Trophoblast cell (in vitro differentiated cells and primary cell): ENCODE results near the gene CYB561A3.

ENCODE experiments used
- DNase-seq, 2 donors: peaks; one replicate each; pipeline ENCODE4 v3.0.0-alpha.2; 2016
- H2AFZ ChIP-seq: 2 replicates; pipeline ENCODE4 v1.6.1; 2013; ENCODE audit warnings: low read length, moderate library complexity, mild to moderate bottlenecking; ENCODE audit not compliant: insufficient read depth, poor library complexity
- H2AK5ac ChIP-seq: 2 replicates; pipeline ENCODE4 v1.6.1; 2013; ENCODE audit warnings: mild to moderate bottlenecking, low read length
- H2BK120ac ChIP-seq: 2 replicates; pipeline ENCODE4 v1.6.1; 2013; ENCODE audit warnings: low read length, mild to moderate bottlenecking, moderate library complexity; ENCODE audit not compliant: insufficient read depth, poor library complexity
- H2BK12ac ChIP-seq: 2 replicates; pipeline ENCODE4 v1.6.1; 2013; ENCODE audit warnings: mild to moderate bottlenecking, low read length, moderate library complexity
- H2BK5ac ChIP-seq: 2 replicates; pipeline ENCODE4 v1.6.1; 2013; ENCODE audit warnings: low read length, low read depth, moderate library complexity, mild to moderate bottlenecking; ENCODE audit not compliant: poor library complexity
- H3K14ac ChIP-seq: 2 replicates; pipeline ENCODE4 v1.6.1; 2013; ENCODE audit warnings: mild to moderate bottlenecking, low read length
- H3K18ac ChIP-seq: 2 replicates; pipeline ENCODE4 v1.6.1; 2013; ENCODE audit warnings: mild to moderate bottlenecking, low read length
- H3K23ac ChIP-seq: 2 replicates; pipeline ENCODE4 v1.6.1; 2013; ENCODE audit warnings: low read length
- H3K27ac ChIP-seq: 2 replicates; pipeline ENCODE4 v1.5.1; 2013; ENCODE audit warnings: low read depth, mild to moderate bottlenecking, inconsistent platforms, low read length, moderate library complexity
- H3K27me3 ChIP-seq: 2 replicates; pipeline ENCODE4 v1.6.1; 2013; ENCODE audit warnings: inconsistent platforms, mild to moderate bottlenecking, low read length, moderate library complexity; ENCODE audit not compliant: insufficient read depth
- H3K36me3 ChIP-seq, 2 experiments: 1 replicate in 1 of 2; 2 replicates in 1 of 2; pipeline ENCODE4 v1.6.1; 2013; ENCODE audit warnings: low read length in 2 of 2, mild to moderate bottlenecking in 2 of 2, moderate library complexity in 1 of 2; ENCODE audit not compliant: insufficient read depth in 2 of 2, control insufficient read depth in 1 of 2
- H3K4ac ChIP-seq: 2 replicates; pipeline ENCODE4 v1.6.1; 2013; ENCODE audit warnings: low read depth, mild to moderate bottlenecking, low read length, moderate library complexity
- H3K4me1 ChIP-seq, 2 experiments: 1 replicate in 1 of 2; 2 replicates in 1 of 2; pipeline ENCODE4 v1.6.1; 2013; ENCODE audit warnings: low read length in 2 of 2, mild to moderate bottlenecking in 2 of 2, moderate library complexity in 1 of 2; ENCODE audit not compliant: insufficient read depth in 2 of 2, control insufficient read depth in 1 of 2
- H3K4me2 ChIP-seq: 2 replicates; pipeline ENCODE4 v1.6.1; 2013; ENCODE audit warnings: inconsistent platforms, mild to moderate bottlenecking, low read length, moderate library complexity
- H3K4me3 ChIP-seq: 2 replicates; pipeline ENCODE4 v1.5.1; 2013; ENCODE audit warnings: mild to moderate bottlenecking, low read depth, low read length, inconsistent platforms
- H3K79me1 ChIP-seq: one replicate; pipeline ENCODE4 v1.6.1; 2013; ENCODE audit warnings: low read length
- H3K79me2 ChIP-seq: 2 replicates; pipeline ENCODE4 v1.6.1; 2013; ENCODE audit warnings: low read length, mild to moderate bottlenecking; ENCODE audit not compliant: control insufficient read depth, insufficient read depth, poor library complexity
- H3K9ac ChIP-seq: 2 replicates; pipeline ENCODE4 v1.6.1; 2013; ENCODE audit warnings: mild to moderate bottlenecking, low read length
- H3K9me3 ChIP-seq: 2 replicates; pipeline ENCODE4 v1.6.1; 2013; ENCODE audit warnings: low read depth, mild to moderate bottlenecking, control low read depth, inconsistent platforms, low read length; ENCODE audit not compliant: insufficient read depth
- H4K12ac ChIP-seq: 2 replicates; pipeline ENCODE4 v1.6.1; 2013; ENCODE audit warnings: low read depth, mild to moderate bottlenecking, low read length, moderate library complexity
- H4K8ac ChIP-seq: 2 replicates; pipeline ENCODE4 v1.6.1; 2013; ENCODE audit warnings: low read depth, mild to moderate bottlenecking, low read length, moderate library complexity
- H4K91ac ChIP-seq: one replicate; pipeline ENCODE4 v1.6.1; 2013; ENCODE audit warnings: low read depth, mild to moderate bottlenecking, low read length, moderate library complexity
- WGBS: extraction: QIAGEN DNeasy Blood & Tissue Kit; methylation state at CpG from one replicate; pipeline ENCODE4 v1.1.7; 2013; ENCODE audit warnings: missing lambda C conversion rate; ENCODE audit not compliant: insufficient read length, insufficient coverage; ENCODE audit errors: extremely low coverage; 5-methylcytosine and 5-hydroxymethylcytosine counted together

The CYB561A3 gene

GRCh38 chr11:61367406-61367805 is 5.7 kb upstream of the CYB561A3 start:
- H3K36me3 ChIP-seq, result peaks cover 39 to 48% of the 10 kb centered on the region in 2 experiments
- no peak overlapping the region for H2BK5ac ChIP-seq
- no peak overlapping the region for H4K8ac ChIP-seq
- no peak overlapping the region for H3K23ac ChIP-seq
- no peak for DNase-seq
- peaks cover 3% of the 10 kb centered on the region for H3K79me2 ChIP-seq
- H3K4me3 ChIP-seq, result no peak overlapping the region
- no peaks in the 10 kb centered on the region for H3K79me1 ChIP-seq
- no peak overlapping the region for H3K4ac ChIP-seq
- no CpG with 5 or more reads among the region's 6 CpGs for WGBS
- no peak overlapping the region for H2AFZ ChIP-seq
- no peak overlapping the region for H3K4me2 ChIP-seq
- H2AK5ac ChIP-seq, result no peak overlapping the region
- peaks cover 6 to 7% of the 10 kb centered on the region in 2 experiments for H3K4me1 ChIP-seq
- H2BK12ac ChIP-seq, result no peak overlapping the region
- no peaks in the 10 kb centered on the region for H3K27me3 ChIP-seq
- H3K27ac ChIP-seq, result no peak overlapping the region
- H4K12ac ChIP-seq, result no peak overlapping the region
- H3K14ac ChIP-seq, result no peak overlapping the region
- peaks cover 4% of the 10 kb centered on the region for H3K9me3 ChIP-seq
- no peak overlapping the region for H3K18ac ChIP-seq
- no peak overlapping the region for H3K9ac ChIP-seq
- no peak overlapping the region for H4K91ac ChIP-seq
- no peak overlapping the region for H2BK120ac ChIP-seq

- Histone ChIP-seq H3K4me3 (no peak overlapping the region), H3K4ac (no peak overlapping the region), H3K27me3 (no peaks in the 10 kb centered on the region), H2AK5ac (no peak overlapping the region), H3K9ac (no peak overlapping the region), H3K27ac (no peak overlapping the region), H3K36me3 (peaks cover 34 to 39% of the 10 kb centered on the region in 2 experiments), H3K14ac (no peak overlapping the region), H3K4me2 (no peak overlapping the region), H3K9me3 (peaks cover 2% of the 10 kb centered on the region), H2AFZ (no peak overlapping the region), H3K79me2 (peaks cover 12% of the 10 kb centered on the region), H4K12ac (no peak overlapping the region), H2BK12ac (no peak overlapping the region), H3K18ac (no peak overlapping the region), H2BK5ac (no peak overlapping the region), H4K8ac (no peak overlapping the region), H3K79me1 (peaks cover 8% of the 10 kb centered on the region), H4K91ac (no peak overlapping the region), H2BK120ac (no peak overlapping the region), H3K23ac (no peak overlapping the region), H3K4me1 (peaks cover 9 to 11% of the 10 kb centered on the region in 2 experiments)
- DNase-seq, result no peak
- WGBS, result no CpG with 5 or more reads among the region's 5 CpGs
Measured at GRCh38 chr11:61364012-61364675, 2.5 kb upstream of the CYB561A3 start.

GRCh38 chr11:61362542-61362875 is 827 bp upstream of the CYB561A3 start:
- H3K4me1 ChIP-seq, result peaks cover 9 to 11% of the 10 kb centered on the region in 2 experiments
- H3K4me2 ChIP-seq, result peak overlapping the region; percentile 67
- peak overlapping the region; percentile 81 for H3K4me3 ChIP-seq
- DNase-seq, result peak; percentile 51 to 68
- peak overlapping the region; percentile 44 for H4K8ac ChIP-seq
- no CpG with 5 or more reads among the region's 12 CpGs for WGBS
- H3K23ac ChIP-seq, result no peak overlapping the region
- H2BK5ac ChIP-seq, result no peak overlapping the region
- H4K91ac ChIP-seq, result peak overlapping the region; percentile 17
- peak overlapping the region; percentile 69 for H3K9ac ChIP-seq
- H2AK5ac ChIP-seq, result peak overlapping the region; percentile 81
- H3K14ac ChIP-seq, result peak overlapping the region; percentile 95
- no peak overlapping the region for H2BK12ac ChIP-seq
- H3K27ac ChIP-seq, result peak overlapping the region; percentile 0
- peak overlapping the region; percentile 99 for H2AFZ ChIP-seq
- no peaks in the 10 kb centered on the region for H3K9me3 ChIP-seq
- H3K36me3 ChIP-seq, result peaks cover 23 to 25% of the 10 kb centered on the region in 2 experiments
- H3K18ac ChIP-seq, result peak overlapping the region; percentile 0
- H4K12ac ChIP-seq, result peak overlapping the region; percentile 83
- H2BK120ac ChIP-seq, result peak overlapping the region; percentile 71
- peaks cover 12% of the 10 kb centered on the region for H3K79me2 ChIP-seq
- H3K79me1 ChIP-seq, result peaks cover 8% of the 10 kb centered on the region
- no peaks in the 10 kb centered on the region for H3K27me3 ChIP-seq
- H3K4ac ChIP-seq, result peak overlapping the region; percentile 65

GRCh38 chr11:61361237-61361740 is 393 bp downstream of the CYB561A3 start:
- H3K14ac ChIP-seq, result peak overlapping the region; percentile 98
- H3K18ac ChIP-seq, result peak overlapping the region; percentile 100
- peak overlapping the region; percentile 99 for H3K27ac ChIP-seq
- peaks cover 7 to 11% of the 10 kb centered on the region in 2 experiments for H3K4me1 ChIP-seq
- peak overlapping the region; percentile 98 for H2BK120ac ChIP-seq
- peak overlapping the region; percentile 100 for H4K8ac ChIP-seq
- H3K4ac ChIP-seq, result peak overlapping the region; percentile 78
- H3K4me2 ChIP-seq, result peak overlapping the region; percentile 75
- H3K79me1 ChIP-seq, result peaks cover 8% of the 10 kb centered on the region
- no peak overlapping the region for H3K23ac ChIP-seq
- WGBS, result no CpG with 5 or more reads among the region's 22 CpGs
- H3K36me3 ChIP-seq, result peaks cover 15 to 19% of the 10 kb centered on the region in 2 experiments
- peaks cover 12% of the 10 kb centered on the region for H3K79me2 ChIP-seq
- peak overlapping the region; percentile 58 for H2BK12ac ChIP-seq
- DNase-seq, result peak in 1 of 2 donors; percentile 16
- H4K91ac ChIP-seq, result peak overlapping the region; percentile 100
- H2AFZ ChIP-seq, result peak overlapping the region; percentile 99
- H3K9ac ChIP-seq, result peak overlapping the region; percentile 32
- peak overlapping the region; percentile 96 for H2AK5ac ChIP-seq
- H2BK5ac ChIP-seq, result peak overlapping the region; percentile 99
- H3K27me3 ChIP-seq, result no peaks in the 10 kb centered on the region
- H3K9me3 ChIP-seq, result no peaks in the 10 kb centered on the region
- peak overlapping the region; percentile 81 for H3K4me3 ChIP-seq
- H4K12ac ChIP-seq, result peak overlapping the region; percentile 95
